ENCODE data around the gene YWHAG. TPM values are rescaled to one million over a fixed set of nuclear protein-coding genes. Genes with fewer than 3 reads are reported as not detected.

The YWHAG gene
- total RNA-seq, 4 donors from 2014 or later: 52.8 to 97.7 (median 66.3) TPM

- WGBS, 2 donors: 71% methylated on average over 8 to 13 of the region's 15 CpGs
Measured at GRCh38 chr7:76328389-76328788, 30.4 kb downstream of the YWHAG start.

GRCh38 chr7:76327610-76328009 is 31.2 kb downstream of the YWHAG start:
- Histone ChIP-seq H3K27ac (peak overlapping the region in 1 of 4 donors; percentile 10), H3K27me3 (no peaks in the 10 kb centered on the region), H3K36me3 (peaks cover 13 to 86% (median 20%) of the 10 kb centered on the region in 3 donors), H3K4me1 (peaks cover 0 to 52% (median 0%) of the 10 kb centered on the region in 3 donors), H3K9me3 (no peaks in the 10 kb centered on the region), H3K4me3 (no peak overlapping the region)
- DNase-seq: no peak
- WGBS, 2 donors: 48 to 49% methylated on average over 7 of the region's 7 CpGs
- no peak for TF ChIP-seq POLR2A (IDR thresholded peaks at IDR 0.05)
- no peak for TF ChIP-seq CTCF (IDR thresholded peaks at IDR 0.05)
- intact Hi-C loops (cut with DNase I): no loop called here

More at GRCh38 chr7:76328389-76328788, 30.4 kb downstream of the YWHAG start:
- peaks cover 13 to 87% (median 20%) of the 10 kb centered on the region in 3 donors for H3K36me3 ChIP-seq
- no peak overlapping the region for H3K4me3 ChIP-seq
- no peak for DNase-seq
- intact Hi-C loops (cut with DNase I): no loop called here
- H3K4me1 ChIP-seq: peaks cover 0 to 52% (median 0%) of the 10 kb centered on the region in 3 donors
- H3K9me3 ChIP-seq: no peaks in the 10 kb centered on the region
- no peak overlapping the region for H3K27ac ChIP-seq
- H3K27me3 ChIP-seq: no peaks in the 10 kb centered on the region
- TF ChIP-seq POLR2A (IDR thresholded peaks at IDR 0.05): no peak
- TF ChIP-seq CTCF (IDR thresholded peaks at IDR 0.05): no peak

GRCh38 chr7:76326646-76327233 is 32.1 kb downstream of the YWHAG start:
- Histone ChIP-seq H3K27me3 (no peaks in the 10 kb centered on the region), H3K27ac (no peak overlapping the region), H3K36me3 (peaks cover 13 to 85% (median 20%) of the 10 kb centered on the region in 3 donors), H3K4me1 (peaks cover 0 to 44% (median 0%) of the 10 kb centered on the region in 3 donors), H3K9me3 (no peaks in the 10 kb centered on the region), H3K4me3 (no peak overlapping the region)
- no peak for DNase-seq
- 54 to 61% methylated on average over 5 of the region's 5 CpGs for WGBS, 2 donors
- TF ChIP-seq CTCF (IDR thresholded peaks at IDR 0.05) (no peak), POLR2A (IDR thresholded peaks at IDR 0.05) (no peak)
- intact Hi-C loops (cut with DNase I): no loop called here

- WGBS, 2 donors: 70 to 79% methylated on average over 5 of the region's 5 CpGs
- H3K27ac ChIP-seq: no peak overlapping the region
- intact Hi-C loops (cut with DNase I): no loop called here
- H3K9me3 ChIP-seq: no peaks in the 10 kb centered on the region
- peaks cover 13 to 84% (median 20%) of the 10 kb centered on the region in 3 donors for H3K36me3 ChIP-seq
- no peak for TF ChIP-seq POLR2A (IDR thresholded peaks at IDR 0.05)
- no peak for TF ChIP-seq CTCF (IDR thresholded peaks at IDR 0.05)
- H3K27me3 ChIP-seq: no peaks in the 10 kb centered on the region
- DNase-seq: no peak
- no peak overlapping the region for H3K4me3 ChIP-seq
- peaks cover 0 to 34% (median 0%) of the 10 kb centered on the region in 3 donors for H3K4me1 ChIP-seq
Measured at GRCh38 chr7:76325811-76326210, 33.0 kb downstream of the YWHAG start.

- TF ChIP-seq CTCF (IDR thresholded peaks at IDR 0.05) (no peak), POLR2A (IDR thresholded peaks at IDR 0.05) (no peak)
- Histone ChIP-seq H3K27ac (no peak overlapping the region), H3K36me3 (peaks cover 13 to 80% (median 20%) of the 10 kb centered on the region in 3 donors), H3K27me3 (no peaks in the 10 kb centered on the region), H3K9me3 (no peaks in the 10 kb centered on the region), H3K4me3 (no peak overlapping the region), H3K4me1 (peaks cover 0 to 32% (median 0%) of the 10 kb centered on the region in 3 donors)
- no peak for DNase-seq
- intact Hi-C loops (cut with DNase I): no loop called here
- WGBS, 2 donors: 93% methylated on average over 11 of the region's 11 CpGs
Measured at GRCh38 chr7:76325092-76325491, 33.7 kb downstream of the YWHAG start.

Data from esophagus squamous epithelium (tissue), 5 donors.